Ishikawa (cell line): ENCODE results near the gene AUTS2.

Source experiments
- CREB1 ChIP-seq: IDR thresholded peaks from 2 replicates; pipeline ENCODE4 v1.6.1; 2012; ENCODE audit warnings: low read depth
- EP300 ChIP-seq: IDR thresholded peaks from 2 replicates; pipeline ENCODE4 v1.6.1; 2012; ENCODE audit warnings: borderline replicate concordance
- MAX ChIP-seq: IDR thresholded peaks from 2 replicates; pipeline ENCODE4 v1.6.1; 2012
- NFIC ChIP-seq: IDR thresholded peaks from 2 replicates; pipeline ENCODE4 v1.6.1; 2012
- RAD21 ChIP-seq: IDR thresholded peaks from 2 replicates; pipeline ENCODE4 v1.6.1; 2012; ENCODE audit warnings: low read depth
- REST ChIP-seq: IDR thresholded peaks from 2 replicates; pipeline ENCODE4 v1.6.1; 2012; ENCODE audit warnings: low read depth, mild to moderate bottlenecking
- USF1 ChIP-seq: IDR thresholded peaks from 2 replicates; pipeline ENCODE4 v1.6.1; 2012
- YY1 ChIP-seq: IDR thresholded peaks from 2 replicates; pipeline ENCODE4 v1.6.1; 2012; ENCODE audit warnings: low read depth
- ZBTB7A ChIP-seq: IDR thresholded peaks from 2 replicates; pipeline ENCODE4 v1.6.1; 2012; ENCODE audit warnings: low read depth

- TF ChIP-seq NFIC (no peak), RAD21 (no peak), USF1 (no peak), EP300 (no peak), YY1 (no peak), CREB1 (no peak), MAX (no peak), REST (no peak), ZBTB7A (no peak)
Observed at GRCh38 chr7:70674571-70675010, 1076.3 kb downstream of the AUTS2 start.
